EL (cell line): ENCODE results near the gene TM9SF1.
A peak's percentile ranks its signal among the peaks of the same experiment; 100 is the strongest.

Source experiments
- DNase-seq: peaks from one replicate; pipeline ENCODE4 v3.0.0-alpha.2; 2016

The TM9SF1 gene

GRCh38 chr14:24178399-24179178 lies 16.7 kb downstream of the TM9SF1 start:
- DNase-seq: no peak

- DNase-seq: no peak
These were observed 17.4 kb downstream of the TM9SF1 start for GRCh38 chr14:24177891-24178290.

- no peak for DNase-seq
These were observed 18.0 kb downstream of the TM9SF1 start for GRCh38 chr14:24177041-24177825.

- DNase-seq: no peak
These were observed 18.6 kb downstream of the TM9SF1 start for GRCh38 chr14:24176599-24176998.

- DNase-seq: no peak
These were observed 22.4 kb downstream of the TM9SF1 start for GRCh38 chr14:24172871-24173281.

- no peak for DNase-seq
These were observed 22.9 kb downstream of the TM9SF1 start for GRCh38 chr14:24172261-24172860.

GRCh38 chr14:24171422-24172260 lies 23.6 kb downstream of the TM9SF1 start, which contains the start of gene REC8:
Gene REC8, plus strand, starts transcription at chr14:24172080. Its CDS starts 473 bp downstream, at chr14:24172553.
- no peak for DNase-seq

- no peak for DNase-seq
These were observed 27.6 kb downstream of the TM9SF1 start for GRCh38 chr14:24167469-24168114.

GRCh38 chr14:24165785-24166184 lies 29.5 kb downstream of the TM9SF1 start:
- no peak for DNase-seq

- no peak for DNase-seq
These were observed 30.7 kb downstream of the TM9SF1 start for GRCh38 chr14:24164518-24164991.

- peak; percentile 43 for DNase-seq
These were observed 33.1 kb downstream of the TM9SF1 start for GRCh38 chr14:24162093-24162492.

GRCh38 chr14:24160850-24161804 lies 34.1 kb downstream of the TM9SF1 start, which contains the start of gene IRF9:
Gene IRF9, plus strand, starts transcription at chr14:24161265. Its CDS starts 880 bp downstream, at chr14:24162145.
- DNase-seq: peak; percentile 97

- DNase-seq: no peak
These were observed 34.8 kb downstream of the TM9SF1 start for GRCh38 chr14:24160499-24160849.

GRCh38 chr14:24159777-24160498 lies 35.3 kb downstream of the TM9SF1 start:
- no peak for DNase-seq

- no peak for DNase-seq
These were observed 37.9 kb downstream of the TM9SF1 start for GRCh38 chr14:24157331-24157730.

- no peak for DNase-seq
These were observed 38.4 kb downstream of the TM9SF1 start for GRCh38 chr14:24156840-24157239.

GRCh38 chr14:24155100-24155499 lies 40.1 kb downstream of the TM9SF1 start:
- DNase-seq: no peak

- DNase-seq: no peak
These were observed 43.7 kb downstream of the TM9SF1 start for GRCh38 chr14:24151404-24152080.

- no peak for DNase-seq
These were observed 44.2 kb downstream of the TM9SF1 start for GRCh38 chr14:24150993-24151392.
